Esophagus (tissue), 2 donors: ENCODE data around the gene SPHKAP. TPM values are rescaled to one million over a fixed set of nuclear protein-coding genes. Genes with fewer than 3 reads are reported as not detected.

ENCODE experiments used
- H3K27ac ChIP-seq, 2 donors: one replicate each; pipeline ENCODE4 v1.5.1; 2013; ENCODE audit warnings: low read depth in 2 of 2, mild to moderate bottlenecking in 2 of 2, inconsistent platforms in 1 of 2, low read length in 1 of 2, moderate library complexity in 1 of 2
- H3K27me3 ChIP-seq, 2 donors: one replicate each; pipeline ENCODE4 v1.6.1; 2013; ENCODE audit warnings: low read length in 2 of 2, control low read depth in 1 of 2, mild to moderate bottlenecking in 1 of 2; ENCODE audit not compliant: insufficient read depth in 2 of 2, control insufficient read depth in 1 of 2
- H3K36me3 ChIP-seq, 2 donors: one replicate each; pipeline ENCODE4 v1.6.1; 2013; ENCODE audit warnings: low read length in 1 of 2; ENCODE audit not compliant: control insufficient read depth in 2 of 2, insufficient read depth in 2 of 2
- H3K4me1 ChIP-seq, 2 donors: one replicate each; pipeline ENCODE4 v1.6.1; 2013; ENCODE audit warnings: low read length in 1 of 2; ENCODE audit not compliant: control insufficient read depth in 2 of 2, insufficient read depth in 2 of 2
- H3K4me3 ChIP-seq, 2 donors: one replicate each; pipeline ENCODE4 v1.5.1; 2013; ENCODE audit warnings: low read length in 2 of 2, mild to moderate bottlenecking in 2 of 2, low read depth in 1 of 2, moderate library complexity in 1 of 2
- H3K9me3 ChIP-seq, 2 donors: one replicate each; pipeline ENCODE4 v1.6.1; 2013; ENCODE audit warnings: mild to moderate bottlenecking in 2 of 2, low read depth in 1 of 2, low read length in 1 of 2, moderate library complexity in 1 of 2; ENCODE audit not compliant: control insufficient read depth in 2 of 2, insufficient read depth in 1 of 2
- WGBS, 2 donors: extraction: QIAGEN DNeasy Blood & Tissue Kit; methylation state at CpG; one replicate each; pipeline ENCODE4 v1.1.7; 2013; 5-methylcytosine and 5-hydroxymethylcytosine counted together
- polyA plus RNA-seq, 2 donors: library from polyadenylated mRNA; stranded (reverse); fragments of 200-250 nt; gene quantifications; one replicate each; pipeline ENCODE4 v1.2.3, GENCODE V29; 2013
- donor health status: healthy with polysubstance abuse.
- donor health status: Bipolar disorder and iron deficiency.

SPHKAP gene
- polyA plus RNA-seq, 2 donors = not detected

DNA sequence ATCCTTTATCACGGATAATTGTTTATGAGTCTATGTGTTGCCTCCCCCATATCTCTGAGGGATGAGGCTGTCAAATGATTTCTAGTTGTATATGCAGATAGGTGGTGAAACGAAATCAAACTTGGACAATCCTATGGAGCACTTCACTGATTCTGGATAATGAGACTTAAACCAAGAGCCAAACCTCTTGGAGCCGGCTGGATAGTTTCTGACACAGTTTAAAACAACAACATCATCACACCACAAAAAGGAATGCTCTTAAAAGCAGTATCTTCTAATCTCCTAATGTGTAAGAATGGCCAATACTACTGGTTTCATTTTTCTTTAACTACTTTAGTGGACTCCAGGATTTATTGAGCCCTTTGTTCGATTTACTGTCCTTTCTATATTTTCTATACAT is 36.5 kb downstream of the SPHKAP start:
- no peak overlapping the region for H3K4me3 ChIP-seq
- WGBS, 2 donors = 54 to 63% methylated on average over 4 of the region's 4 CpGs
- no peak overlapping the region for H3K27ac ChIP-seq

GRCh38 chr2:228140934-228141528 is 40.5 kb downstream of the SPHKAP start:
- Histone ChIP-seq H3K4me1 (no peaks in the 10 kb centered on the region), H3K27me3 (no peaks in the 10 kb centered on the region), H3K36me3 (no peaks in the 10 kb centered on the region), H3K27ac (no peak overlapping the region), H3K4me3 (no peak overlapping the region), H3K9me3 (no peaks in the 10 kb centered on the region)
- 73 to 77% methylated on average over 3 of the region's 3 CpGs for WGBS, 2 donors

More for the DNA sequence above, 36.5 kb downstream of the SPHKAP start:
- no peaks in the 10 kb centered on the region for H3K36me3 ChIP-seq
- H3K9me3 ChIP-seq = no peaks in the 10 kb centered on the region
- no peaks in the 10 kb centered on the region for H3K4me1 ChIP-seq
- H3K27me3 ChIP-seq = no peaks in the 10 kb centered on the region

- 61 to 64% methylated on average over 3 of the region's 3 CpGs for WGBS, 2 donors
- Histone ChIP-seq H3K9me3 (peaks cover 0 to 2% of the 10 kb centered on the region in 2 donors), H3K27me3 (no peaks in the 10 kb centered on the region), H3K4me3 (no peak overlapping the region), H3K36me3 (no peaks in the 10 kb centered on the region), H3K27ac (no peak overlapping the region), H3K4me1 (no peaks in the 10 kb centered on the region)
These were observed 45.5 kb downstream of the SPHKAP start for GRCh38 chr2:228136027-228136426.

GRCh38 chr2:228135300-228135699 is 46.2 kb downstream of the SPHKAP start:
- H3K9me3 ChIP-seq = peaks cover 0 to 2% of the 10 kb centered on the region in 2 donors
- H3K4me1 ChIP-seq = no peaks in the 10 kb centered on the region
- H3K36me3 ChIP-seq = no peaks in the 10 kb centered on the region
- H3K4me3 ChIP-seq = no peak overlapping the region
- WGBS, 2 donors = 59 to 69% methylated on average over 2 of the region's 2 CpGs
- H3K27ac ChIP-seq = no peak overlapping the region
- H3K27me3 ChIP-seq = no peaks in the 10 kb centered on the region

- peaks cover 0 to 2% of the 10 kb centered on the region in 2 donors for H3K9me3 ChIP-seq
- no peak overlapping the region for H3K4me3 ChIP-seq
- no peaks in the 10 kb centered on the region for H3K27me3 ChIP-seq
- H3K36me3 ChIP-seq = no peaks in the 10 kb centered on the region
- 72 to 73% methylated on average over 8 of the region's 8 CpGs for WGBS, 2 donors
- H3K4me1 ChIP-seq = no peaks in the 10 kb centered on the region
- no peak overlapping the region for H3K27ac ChIP-seq
These were observed 49.7 kb downstream of the SPHKAP start for GRCh38 chr2:228131833-228132232.

- Histone ChIP-seq H3K27ac (no peak overlapping the region), H3K4me3 (no peak overlapping the region), H3K27me3 (no peaks in the 10 kb centered on the region), H3K9me3 (no peaks in the 10 kb centered on the region), H3K4me1 (no peaks in the 10 kb centered on the region), H3K36me3 (no peaks in the 10 kb centered on the region)
- WGBS, 2 donors = 48 to 90% methylated on average over 1 of the region's 1 CpG
These were observed 55.1 kb downstream of the SPHKAP start for GRCh38 chr2:228126401-228126800.

GRCh38 chr2:228118940-228119339 is 62.5 kb downstream of the SPHKAP start:
- Histone ChIP-seq H3K4me1 (no peaks in the 10 kb centered on the region), H3K27me3 (no peaks in the 10 kb centered on the region), H3K4me3 (no peak overlapping the region), H3K9me3 (no peaks in the 10 kb centered on the region), H3K36me3 (no peaks in the 10 kb centered on the region), H3K27ac (no peak overlapping the region)
- 26 to 36% methylated on average over 2 of the region's 2 CpGs for WGBS, 2 donors

DNA sequence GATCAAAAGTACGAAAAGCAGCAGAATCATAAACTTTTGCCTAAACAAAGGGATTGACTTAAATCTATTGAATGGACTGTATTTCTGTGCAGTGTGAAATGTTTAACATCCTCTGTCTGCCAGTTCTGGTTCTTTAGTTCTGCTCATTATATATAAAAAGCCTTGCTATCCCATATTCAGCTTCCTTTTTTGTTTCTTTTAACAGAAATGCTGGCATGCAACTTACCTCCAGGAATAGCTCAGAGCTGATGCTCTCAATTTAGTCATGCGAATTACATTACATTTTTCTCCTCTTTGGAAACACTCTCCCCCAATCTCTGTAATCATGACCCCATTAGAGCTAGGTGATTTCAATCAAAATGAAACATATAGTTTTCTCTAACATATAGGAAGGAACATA is 73.6 kb downstream of the SPHKAP start:
- no peaks in the 10 kb centered on the region for H3K9me3 ChIP-seq
- 57 to 60% methylated on average over 2 of the region's 2 CpGs for WGBS, 2 donors
- no peaks in the 10 kb centered on the region for H3K27me3 ChIP-seq
- H3K4me1 ChIP-seq = no peaks in the 10 kb centered on the region
- no peak overlapping the region for H3K4me3 ChIP-seq
- H3K36me3 ChIP-seq = no peaks in the 10 kb centered on the region
- no peak overlapping the region for H3K27ac ChIP-seq

DNA sequence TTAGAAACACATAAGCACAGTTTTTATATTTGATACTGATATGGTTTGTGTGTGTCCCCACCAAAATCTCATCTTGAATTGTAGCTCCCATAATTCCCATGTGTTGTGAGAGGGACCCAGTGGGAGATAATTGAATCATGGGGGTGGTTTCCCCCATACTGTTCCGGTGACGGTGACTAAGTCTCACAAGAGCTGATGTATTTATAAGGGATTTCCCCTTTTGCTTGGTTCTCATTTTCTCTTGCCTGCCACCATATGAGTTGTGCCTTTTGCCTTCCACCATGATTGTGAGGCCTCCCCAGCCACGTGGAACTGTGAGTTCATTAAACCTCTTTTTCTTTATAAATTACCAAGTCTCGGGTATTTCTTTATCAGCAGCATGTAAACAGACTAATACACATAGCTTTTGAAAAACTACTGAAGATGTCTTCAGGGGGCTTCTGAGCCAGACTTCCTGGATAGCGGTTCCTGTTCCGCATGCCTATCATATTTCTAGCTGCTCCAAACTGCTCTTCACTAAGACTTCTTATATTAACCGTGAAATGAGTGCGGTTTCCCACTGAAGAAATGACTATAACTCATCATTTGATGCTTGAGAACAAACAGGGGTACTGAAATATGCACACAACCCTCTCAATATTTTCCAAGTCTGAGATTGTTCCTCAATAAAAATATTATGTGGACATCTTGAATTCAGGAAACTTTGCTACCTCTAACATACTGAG is 75.8 kb downstream of the SPHKAP start:
- WGBS, 2 donors = 76 to 80% methylated on average over 8 of the region's 8 CpGs
- H3K27ac ChIP-seq = no peak overlapping the region
- no peaks in the 10 kb centered on the region for H3K9me3 ChIP-seq
- no peak overlapping the region for H3K4me3 ChIP-seq
- H3K27me3 ChIP-seq = no peaks in the 10 kb centered on the region
- H3K4me1 ChIP-seq = no peaks in the 10 kb centered on the region
- H3K36me3 ChIP-seq = no peaks in the 10 kb centered on the region

GRCh38 chr2:228104215-228104614 is 77.3 kb downstream of the SPHKAP start:
- Histone ChIP-seq H3K36me3 (no peaks in the 10 kb centered on the region), H3K27ac (no peak overlapping the region), H3K9me3 (no peaks in the 10 kb centered on the region), H3K27me3 (no peaks in the 10 kb centered on the region), H3K4me1 (no peaks in the 10 kb centered on the region), H3K4me3 (no peak overlapping the region)
- WGBS, 2 donors = 84 to 88% methylated on average over 2 of the region's 2 CpGs
